ENCODE measurements around the gene CISH. TPM values are rescaled to one million over a fixed set of nuclear protein-coding genes. Genes with fewer than 3 reads are reported as not detected.

The CISH gene
- total and polyA plus RNA-seq, 10 of the 15 experiments (the other 5 are each of a cell fraction or from before 2014, with no cell fraction given) = 0.21 to 4.4 (median 1.8) TPM

DNA sequence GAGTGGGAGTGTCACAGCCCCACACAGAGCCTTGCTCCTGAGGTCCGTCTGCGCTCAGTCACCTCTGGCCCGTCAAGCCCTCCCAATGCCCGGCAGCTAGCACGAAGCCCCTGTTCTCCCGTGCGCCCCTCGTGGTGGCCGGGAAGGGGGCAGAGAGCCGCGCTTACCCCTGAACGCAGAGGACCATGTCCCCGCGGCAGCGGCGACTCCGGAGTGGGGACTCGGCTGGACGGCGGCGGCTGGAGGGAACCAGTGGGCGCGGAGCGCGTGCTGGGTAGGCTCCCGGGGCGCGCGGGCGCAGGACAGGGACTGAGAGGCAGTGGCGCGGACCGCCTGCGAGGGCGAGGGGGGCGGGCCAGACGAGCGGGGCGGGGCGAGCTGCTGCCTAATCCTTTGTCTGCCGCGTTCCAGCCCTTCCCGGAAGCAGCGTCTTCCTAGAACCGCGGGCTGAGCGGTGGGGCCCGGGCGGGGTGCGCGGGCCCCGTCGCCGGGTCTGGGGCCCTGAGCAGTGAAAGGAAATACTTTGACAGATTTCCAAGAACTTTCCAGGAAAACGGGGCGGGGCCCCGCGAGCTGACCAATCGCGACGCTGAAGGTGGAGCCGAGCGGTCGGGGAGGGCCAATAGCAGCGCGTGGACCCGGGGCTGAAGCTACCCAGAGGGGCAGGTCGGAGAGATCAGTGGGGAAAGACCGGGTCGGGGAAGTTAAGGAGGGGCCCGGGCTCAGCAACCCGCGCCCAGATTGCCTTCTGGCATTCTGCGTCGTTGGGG lies at the start of gene CISH (continued):
- TF ChIP-seq, protein P1, sequence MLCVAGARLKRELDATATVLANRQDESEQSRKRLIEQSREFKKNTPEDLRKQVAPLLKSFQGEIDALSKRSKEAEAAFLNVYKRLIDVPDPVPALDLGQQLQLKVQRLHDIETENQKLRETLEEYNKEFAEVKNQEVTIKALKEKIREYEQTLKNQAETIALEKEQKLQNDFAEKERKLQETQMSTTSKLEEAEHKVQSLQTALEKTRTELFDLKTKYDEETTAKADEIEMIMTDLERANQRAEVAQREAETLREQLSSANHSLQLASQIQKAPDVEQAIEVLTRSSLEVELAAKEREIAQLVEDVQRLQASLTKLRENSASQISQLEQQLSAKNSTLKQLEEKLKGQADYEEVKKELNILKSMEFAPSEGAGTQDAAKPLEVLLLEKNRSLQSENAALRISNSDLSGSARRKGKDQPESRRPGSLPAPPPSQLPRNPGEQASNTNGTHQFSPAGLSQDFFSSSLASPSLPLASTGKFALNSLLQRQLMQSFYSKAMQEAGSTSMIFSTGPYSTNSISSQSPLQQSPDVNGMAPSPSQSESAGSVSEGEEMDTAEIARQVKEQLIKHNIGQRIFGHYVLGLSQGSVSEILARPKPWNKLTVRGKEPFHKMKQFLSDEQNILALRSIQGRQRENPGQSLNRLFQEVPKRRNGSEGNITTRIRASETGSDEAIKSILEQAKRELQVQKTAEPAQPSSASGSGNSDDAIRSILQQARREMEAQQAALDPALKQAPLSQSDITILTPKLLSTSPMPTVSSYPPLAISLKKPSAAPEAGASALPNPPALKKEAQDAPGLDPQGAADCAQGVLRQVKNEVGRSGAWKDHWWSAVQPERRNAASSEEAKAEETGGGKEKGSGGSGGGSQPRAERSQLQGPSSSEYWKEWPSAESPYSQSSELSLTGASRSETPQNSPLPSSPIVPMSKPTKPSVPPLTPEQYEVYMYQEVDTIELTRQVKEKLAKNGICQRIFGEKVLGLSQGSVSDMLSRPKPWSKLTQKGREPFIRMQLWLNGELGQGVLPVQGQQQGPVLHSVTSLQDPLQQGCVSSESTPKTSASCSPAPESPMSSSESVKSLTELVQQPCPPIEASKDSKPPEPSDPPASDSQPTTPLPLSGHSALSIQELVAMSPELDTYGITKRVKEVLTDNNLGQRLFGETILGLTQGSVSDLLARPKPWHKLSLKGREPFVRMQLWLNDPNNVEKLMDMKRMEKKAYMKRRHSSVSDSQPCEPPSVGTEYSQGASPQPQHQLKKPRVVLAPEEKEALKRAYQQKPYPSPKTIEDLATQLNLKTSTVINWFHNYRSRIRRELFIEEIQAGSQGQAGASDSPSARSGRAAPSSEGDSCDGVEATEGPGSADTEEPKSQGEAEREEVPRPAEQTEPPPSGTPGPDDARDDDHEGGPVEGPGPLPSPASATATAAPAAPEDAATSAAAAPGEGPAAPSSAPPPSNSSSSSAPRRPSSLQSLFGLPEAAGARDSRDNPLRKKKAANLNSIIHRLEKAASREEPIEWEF (IDR thresholded peaks at IDR 0.05; ENCODE audit: insufficient replicate concordance, low read depth, low read length) = no peak
- TF ChIP-seq RFX5 (IDR thresholded peaks at IDR 0.05; ENCODE audit: low read depth, low read length) (peak; percentile 73), RB1 (IDR thresholded peaks at IDR 0.05; ENCODE audit: borderline replicate concordance) (peak; percentile 87; the same call in 1 of the 2 replicates), ZBED1 (IDR thresholded peaks at IDR 0.05; ENCODE audit: borderline replicate concordance) (no peak), JUNB (IDR thresholded peaks at IDR 0.05) (no peak), EGR1 (IDR thresholded peaks at IDR 0.05; ENCODE audit: borderline replicate concordance in 1 of 2, low read depth in 2 of 2, low read length in 2 of 2) (0 out of 3 replicates have a peak, but pooled peaks of 1 of the 2 experiments have one; percentile 28), RUNX3 (IDR thresholded peaks at IDR 0.05; ENCODE audit: low read length) (no peak), NFYA (IDR thresholded peaks at IDR 0.05; ENCODE audit: borderline replicate concordance, low read depth, low read length) (no peak), NRF1 (conservative IDR thresholded peaks at IDR 0.05; ENCODE audit: low read depth, low read length) (0 out of 2 replicates have a peak, but pooled peaks have one; percentile 17), HDGF (IDR thresholded peaks at IDR 0.05) (no peak), ZZZ3 (IDR thresholded peaks at IDR 0.05; ENCODE audit: control insufficient read depth, insufficient read length, low read depth) (no peak), FOS (IDR thresholded peaks at IDR 0.05; ENCODE audit: borderline replicate concordance, extremely low read depth, insufficient read length) (peak; percentile 2), ZNF24 (IDR thresholded peaks at IDR 0.05) (no peak)
- TF ChIP-seq, protein P2, sequence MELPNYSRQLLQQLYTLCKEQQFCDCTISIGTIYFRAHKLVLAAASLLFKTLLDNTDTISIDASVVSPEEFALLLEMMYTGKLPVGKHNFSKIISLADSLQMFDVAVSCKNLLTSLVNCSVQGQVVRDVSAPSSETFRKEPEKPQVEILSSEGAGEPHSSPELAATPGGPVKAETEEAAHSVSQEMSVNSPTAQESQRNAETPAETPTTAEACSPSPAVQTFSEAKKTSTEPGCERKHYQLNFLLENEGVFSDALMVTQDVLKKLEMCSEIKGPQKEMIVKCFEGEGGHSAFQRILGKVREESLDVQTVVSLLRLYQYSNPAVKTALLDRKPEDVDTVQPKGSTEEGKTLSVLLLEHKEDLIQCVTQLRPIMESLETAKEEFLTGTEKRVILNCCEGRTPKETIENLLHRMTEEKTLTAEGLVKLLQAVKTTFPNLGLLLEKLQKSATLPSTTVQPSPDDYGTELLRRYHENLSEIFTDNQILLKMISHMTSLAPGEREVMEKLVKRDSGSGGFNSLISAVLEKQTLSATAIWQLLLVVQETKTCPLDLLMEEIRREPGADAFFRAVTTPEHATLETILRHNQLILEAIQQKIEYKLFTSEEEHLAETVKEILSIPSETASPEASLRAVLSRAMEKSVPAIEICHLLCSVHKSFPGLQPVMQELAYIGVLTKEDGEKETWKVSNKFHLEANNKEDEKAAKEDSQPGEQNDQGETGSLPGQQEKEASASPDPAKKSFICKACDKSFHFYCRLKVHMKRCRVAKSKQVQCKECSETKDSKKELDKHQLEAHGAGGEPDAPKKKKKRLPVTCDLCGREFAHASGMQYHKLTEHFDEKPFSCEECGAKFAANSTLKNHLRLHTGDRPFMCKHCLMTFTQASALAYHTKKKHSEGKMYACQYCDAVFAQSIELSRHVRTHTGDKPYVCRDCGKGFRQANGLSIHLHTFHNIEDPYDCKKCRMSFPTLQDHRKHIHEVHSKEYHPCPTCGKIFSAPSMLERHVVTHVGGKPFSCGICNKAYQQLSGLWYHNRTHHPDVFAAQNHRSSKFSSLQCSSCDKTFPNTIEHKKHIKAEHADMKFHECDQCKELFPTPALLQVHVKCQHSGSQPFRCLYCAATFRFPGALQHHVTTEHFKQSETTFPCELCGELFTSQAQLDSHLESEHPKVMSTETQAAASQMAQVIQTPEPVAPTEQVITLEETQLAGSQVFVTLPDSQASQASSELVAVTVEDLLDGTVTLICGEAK (IDR thresholded peaks at IDR 0.05; ENCODE audit: borderline replicate concordance) = no peak
- TF ChIP-seq, protein P3, sequence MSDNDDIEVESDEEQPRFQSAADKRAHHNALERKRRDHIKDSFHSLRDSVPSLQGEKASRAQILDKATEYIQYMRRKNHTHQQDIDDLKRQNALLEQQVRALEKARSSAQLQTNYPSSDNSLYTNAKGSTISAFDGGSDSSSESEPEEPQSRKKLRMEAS (IDR thresholded peaks at IDR 0.05; ENCODE audit: low read depth, low read length) = peak; percentile 71
- TF ChIP-seq, protein P4, sequence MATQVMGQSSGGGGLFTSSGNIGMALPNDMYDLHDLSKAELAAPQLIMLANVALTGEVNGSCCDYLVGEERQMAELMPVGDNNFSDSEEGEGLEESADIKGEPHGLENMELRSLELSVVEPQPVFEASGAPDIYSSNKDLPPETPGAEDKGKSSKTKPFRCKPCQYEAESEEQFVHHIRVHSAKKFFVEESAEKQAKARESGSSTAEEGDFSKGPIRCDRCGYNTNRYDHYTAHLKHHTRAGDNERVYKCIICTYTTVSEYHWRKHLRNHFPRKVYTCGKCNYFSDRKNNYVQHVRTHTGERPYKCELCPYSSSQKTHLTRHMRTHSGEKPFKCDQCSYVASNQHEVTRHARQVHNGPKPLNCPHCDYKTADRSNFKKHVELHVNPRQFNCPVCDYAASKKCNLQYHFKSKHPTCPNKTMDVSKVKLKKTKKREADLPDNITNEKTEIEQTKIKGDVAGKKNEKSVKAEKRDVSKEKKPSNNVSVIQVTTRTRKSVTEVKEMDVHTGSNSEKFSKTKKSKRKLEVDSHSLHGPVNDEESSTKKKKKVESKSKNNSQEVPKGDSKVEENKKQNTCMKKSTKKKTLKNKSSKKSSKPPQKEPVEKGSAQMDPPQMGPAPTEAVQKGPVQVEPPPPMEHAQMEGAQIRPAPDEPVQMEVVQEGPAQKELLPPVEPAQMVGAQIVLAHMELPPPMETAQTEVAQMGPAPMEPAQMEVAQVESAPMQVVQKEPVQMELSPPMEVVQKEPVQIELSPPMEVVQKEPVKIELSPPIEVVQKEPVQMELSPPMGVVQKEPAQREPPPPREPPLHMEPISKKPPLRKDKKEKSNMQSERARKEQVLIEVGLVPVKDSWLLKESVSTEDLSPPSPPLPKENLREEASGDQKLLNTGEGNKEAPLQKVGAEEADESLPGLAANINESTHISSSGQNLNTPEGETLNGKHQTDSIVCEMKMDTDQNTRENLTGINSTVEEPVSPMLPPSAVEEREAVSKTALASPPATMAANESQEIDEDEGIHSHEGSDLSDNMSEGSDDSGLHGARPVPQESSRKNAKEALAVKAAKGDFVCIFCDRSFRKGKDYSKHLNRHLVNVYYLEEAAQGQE (IDR thresholded peaks at IDR 0.05; ENCODE audit: low read depth, low read length) = no peak

Measured in GM12878 (cell line).